Sigmoid colon (tissue), 4 donors: ENCODE data around the gene SRGAP1.

ENCODE experiments used
- CTCF ChIP-seq, 4 experiments: fragments of 450-650 bp in 3 of 4; fragments of 200-600 bp in 1 of 4; IDR thresholded peaks; one replicate each; pipeline ENCODE4 v1.5.1; 2016 to 2019; ENCODE audit warnings: antibody characterized with exemption in 4 of 4, mild to moderate bottlenecking in 3 of 4, moderate library complexity in 2 of 4
- EP300 ChIP-seq, 4 donors: sonication (generic); formaldehyde crosslinking; IDR thresholded peaks; one replicate each; pipeline ENCODE4 v1.6.1; 2017; ENCODE audit warnings: antibody characterized with exemption in 4 of 4
- POLR2A ChIP-seq, 2 donors: fragments of 450-650 bp; IDR thresholded peaks; one replicate each; pipeline ENCODE4 v1.6.1; 2016; ENCODE audit warnings: antibody characterized with exemption in 2 of 2, mild to moderate bottlenecking in 2 of 2, moderate library complexity in 2 of 2
- POLR2AphosphoS5 ChIP-seq, 4 donors: sonication (generic); formaldehyde crosslinking; IDR thresholded peaks; one replicate each; pipeline ENCODE4 v1.6.1; 2017; ENCODE audit warnings: antibody characterized with exemption in 4 of 4

- TF ChIP-seq CTCF (IDR thresholded peaks at IDR 0.05), result no peak
- TF ChIP-seq POLR2AphosphoS5 (IDR thresholded peaks at IDR 0.05), result no peak
- TF ChIP-seq POLR2A (IDR thresholded peaks at IDR 0.05), result no peak
- no peak for TF ChIP-seq EP300 (IDR thresholded peaks at IDR 0.05)
Observed at GRCh38 chr12:64110864-64111263, 266.4 kb downstream of the SRGAP1 start.
